ENCODE results near the gene CDC40.

Gene CDC40

DNA sequence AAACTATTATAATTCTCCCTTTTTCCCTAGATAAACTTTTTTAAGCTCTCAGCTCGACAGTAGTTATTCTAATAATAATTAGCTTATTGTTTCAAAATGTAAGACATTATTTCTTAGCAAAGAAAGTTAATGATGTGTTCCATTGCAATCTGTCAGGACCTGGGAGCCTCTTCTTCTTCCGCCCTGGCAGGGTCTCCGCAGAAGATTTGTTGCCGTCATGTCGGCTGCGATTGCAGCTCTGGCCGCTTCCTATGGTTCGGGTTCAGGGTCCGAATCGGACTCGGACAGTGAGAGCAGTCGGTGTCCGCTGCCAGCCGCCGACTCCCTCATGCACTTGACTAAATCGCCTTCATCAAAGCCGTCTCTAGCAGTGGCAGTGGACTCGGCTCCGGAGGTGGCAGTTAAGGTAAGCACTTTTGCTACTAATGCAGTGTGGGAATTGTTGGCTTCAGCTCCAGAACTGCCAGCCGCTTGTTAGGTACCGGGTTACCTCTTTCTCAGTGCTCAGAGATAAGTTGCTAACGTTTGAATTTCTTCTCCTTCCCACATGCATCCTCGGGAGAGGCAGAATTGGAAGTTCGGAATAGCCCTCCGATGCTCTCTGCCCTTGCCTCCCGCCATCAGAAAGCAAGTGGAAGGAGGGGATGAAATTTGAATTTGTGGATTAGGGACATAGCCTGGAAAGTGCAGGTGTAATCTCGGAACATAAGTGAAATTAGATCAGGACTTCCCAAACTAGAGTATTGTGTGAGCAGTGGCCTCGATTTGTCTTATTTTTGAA lies at the start of gene CDC40:
TSS of gene CDC40 (plus strand) at position 200 of the 781 bp plus-strand sequence. CDS start at position 218, 18 bp downstream.
- no peak for DNase-seq (ENCODE audit: low spot score)

DNA sequence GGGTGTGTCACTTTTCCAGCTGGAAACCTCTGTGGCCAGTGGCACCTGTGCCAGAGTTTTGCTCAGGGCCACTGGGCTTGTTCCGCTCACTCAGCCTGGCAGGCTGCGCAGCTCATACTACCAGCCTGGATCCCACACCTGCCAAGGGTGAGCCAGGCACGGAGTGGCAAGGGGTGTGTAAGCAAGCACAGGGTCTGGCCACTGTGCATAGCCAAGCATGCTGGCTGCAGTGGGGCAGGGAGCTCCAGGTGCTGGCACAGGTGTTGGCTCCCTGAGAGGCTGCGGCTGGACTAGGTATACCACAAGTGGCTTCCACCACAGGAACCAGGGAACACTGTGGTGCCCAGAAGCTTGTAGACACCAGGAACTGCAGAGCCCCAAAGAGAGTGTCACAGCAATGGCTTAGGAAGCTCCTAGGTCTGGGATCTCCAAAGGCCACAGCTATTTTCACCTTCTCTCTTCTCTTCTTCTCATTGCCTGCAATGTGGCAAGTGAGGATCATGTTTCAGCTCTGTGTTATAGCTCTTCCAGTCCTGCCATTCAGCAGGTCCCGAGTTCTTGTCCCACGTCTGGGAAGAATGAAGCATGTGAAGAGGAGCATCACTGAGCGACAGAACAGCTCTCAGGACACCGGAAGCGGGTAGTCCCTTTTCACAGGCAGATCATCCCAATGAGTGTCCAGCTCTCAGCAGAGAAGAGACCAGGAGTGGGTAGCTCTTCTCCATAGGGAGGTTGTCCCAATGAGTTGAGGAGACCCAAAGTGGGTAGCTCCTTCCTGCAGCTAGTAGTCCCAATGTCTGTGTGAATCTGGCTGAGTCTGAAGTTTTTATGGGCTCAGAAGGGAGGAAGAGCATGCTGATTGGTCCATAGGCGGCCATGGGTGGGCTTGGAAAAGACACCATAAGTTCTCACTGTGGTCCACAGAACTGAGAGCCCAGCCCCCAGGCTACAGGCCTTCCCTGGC lies 42.0 kb upstream of the CDC40 start:
- DNase-seq (ENCODE audit: low spot score) = no peak

DNA sequence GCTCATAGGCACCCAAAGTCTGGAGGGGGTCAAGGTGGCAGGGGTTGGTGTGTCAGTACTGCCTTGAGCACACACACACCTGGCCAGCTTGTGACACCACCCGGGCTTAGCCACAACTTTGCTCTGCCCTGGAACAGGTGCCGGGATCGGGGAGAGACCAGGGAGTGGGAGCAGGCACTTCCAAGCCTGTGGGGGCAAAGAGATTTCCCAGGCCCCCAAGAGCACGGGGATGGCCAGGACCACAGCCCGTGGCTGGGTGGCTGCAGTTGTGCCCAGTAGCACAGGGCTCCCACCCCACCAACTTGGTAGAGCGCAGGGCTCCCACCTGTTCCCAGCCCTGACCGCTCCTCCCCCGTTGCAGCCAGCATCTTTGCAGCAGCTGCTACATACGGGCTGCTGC lies 41.2 kb upstream of the CDC40 start:
- no peak for DNase-seq (ENCODE audit: low spot score)

DNA sequence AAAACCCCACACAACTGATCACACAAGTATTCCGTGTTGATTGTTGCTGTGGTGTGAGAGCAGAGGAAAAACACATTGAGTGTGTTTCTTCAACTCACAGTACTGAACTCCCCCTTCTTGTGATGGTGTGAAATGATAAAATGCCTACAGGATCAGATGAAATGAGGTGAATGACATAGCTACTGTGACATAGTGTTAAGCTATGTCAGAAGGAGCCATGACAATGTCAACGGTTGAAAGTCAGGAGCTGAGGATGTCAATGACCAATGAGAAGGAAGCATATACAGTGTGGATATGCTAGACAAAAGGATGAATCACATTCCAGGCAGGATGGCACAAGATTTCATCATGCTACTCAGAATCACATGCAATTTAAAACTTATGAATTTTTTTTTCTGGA lies 39.6 kb upstream of the CDC40 start:
- no peak for DNase-seq (ENCODE audit: low spot score)

DNA sequence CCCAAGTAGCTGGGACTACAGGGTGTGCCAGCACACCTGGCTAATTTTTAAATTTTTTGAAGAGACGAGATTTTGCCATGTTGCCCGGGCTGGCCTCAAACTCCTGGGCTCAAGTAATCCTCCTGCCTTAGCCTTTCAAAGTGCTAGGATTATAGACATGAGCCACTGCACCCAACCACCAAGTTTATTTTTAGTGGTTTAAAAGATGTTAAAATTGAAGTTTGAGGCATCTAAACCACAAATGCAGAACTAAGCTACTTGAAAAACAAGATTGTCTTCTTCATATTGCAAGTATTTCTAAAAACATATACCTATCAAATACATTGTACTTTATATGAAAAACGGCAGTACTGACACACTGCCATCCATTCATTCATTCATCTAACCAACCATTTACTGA lies 32.4 kb upstream of the CDC40 start:
- no peak for DNase-seq (ENCODE audit: low spot score)

DNA sequence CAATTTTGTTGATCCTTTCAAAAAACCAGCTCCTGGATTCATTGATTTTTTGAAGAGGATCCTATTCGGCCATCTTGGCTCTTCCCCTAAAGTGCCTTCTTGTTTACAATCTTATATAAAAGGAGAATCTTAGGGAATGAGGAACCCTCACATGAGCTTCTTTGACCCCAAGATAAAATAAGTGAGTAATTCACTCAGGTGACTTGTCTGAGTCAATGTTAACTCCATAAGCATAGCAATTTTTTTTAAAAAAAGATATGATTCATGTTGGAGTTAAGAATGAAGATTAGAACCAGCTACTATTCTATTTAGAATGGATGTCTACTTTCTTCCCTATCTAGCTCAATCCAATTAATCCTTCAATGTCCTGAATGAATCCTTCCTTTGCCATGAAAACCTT lies 21.7 kb upstream of the CDC40 start:
- DNase-seq (ENCODE audit: low spot score) = no peak

DNA sequence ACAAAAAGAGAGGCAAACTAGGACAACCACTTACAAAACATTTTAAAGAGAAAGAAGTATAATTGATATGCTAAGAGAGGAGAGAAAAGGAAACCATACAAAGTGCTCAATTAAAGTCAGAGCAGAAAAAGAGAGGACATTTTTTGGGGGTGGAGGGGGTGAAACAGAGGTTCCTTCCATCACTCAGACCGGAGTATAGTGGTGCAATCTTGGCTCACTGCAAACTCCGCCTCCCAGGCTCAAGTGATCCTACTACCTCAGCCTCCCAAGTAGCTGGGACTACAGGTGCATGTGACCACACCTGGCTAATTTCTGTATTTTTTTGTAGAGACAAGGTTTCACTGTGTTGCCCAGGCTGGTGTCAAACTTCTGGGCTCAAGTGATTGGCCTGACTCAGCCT lies 10.1 kb upstream of the CDC40 start:
- DNase-seq (ENCODE audit: low spot score) = no peak

DNA sequence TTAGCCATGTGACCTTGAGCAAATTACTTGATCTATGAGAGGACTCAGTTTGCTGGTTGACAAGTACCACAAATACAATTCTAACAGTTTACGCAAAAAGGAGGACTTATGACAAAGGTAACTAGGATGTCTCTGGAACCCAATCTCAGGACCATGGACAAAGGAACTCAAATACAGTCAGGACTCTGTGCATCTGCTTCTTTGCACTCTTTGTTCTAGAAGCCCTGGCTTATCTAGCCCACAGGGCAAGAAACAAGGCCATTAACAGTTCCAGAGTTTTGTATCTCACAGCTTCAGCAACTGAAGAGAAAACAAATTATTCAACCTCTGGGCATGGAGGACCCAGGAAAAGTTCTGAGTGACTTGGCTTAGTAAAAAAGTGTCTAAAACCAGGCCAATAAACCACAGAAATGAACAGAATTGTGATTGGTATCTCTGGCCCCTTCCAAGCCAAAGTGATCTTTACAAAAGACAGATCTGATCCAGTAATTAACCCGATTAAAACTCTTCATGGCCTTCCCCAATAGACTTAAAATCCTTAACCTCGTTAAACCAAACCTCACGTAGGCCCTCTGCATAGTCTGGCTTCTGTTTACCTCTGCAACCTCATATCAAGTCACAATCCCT lies 6.6 kb upstream of the CDC40 start:
- no peak for DNase-seq (ENCODE audit: low spot score)

DNA sequence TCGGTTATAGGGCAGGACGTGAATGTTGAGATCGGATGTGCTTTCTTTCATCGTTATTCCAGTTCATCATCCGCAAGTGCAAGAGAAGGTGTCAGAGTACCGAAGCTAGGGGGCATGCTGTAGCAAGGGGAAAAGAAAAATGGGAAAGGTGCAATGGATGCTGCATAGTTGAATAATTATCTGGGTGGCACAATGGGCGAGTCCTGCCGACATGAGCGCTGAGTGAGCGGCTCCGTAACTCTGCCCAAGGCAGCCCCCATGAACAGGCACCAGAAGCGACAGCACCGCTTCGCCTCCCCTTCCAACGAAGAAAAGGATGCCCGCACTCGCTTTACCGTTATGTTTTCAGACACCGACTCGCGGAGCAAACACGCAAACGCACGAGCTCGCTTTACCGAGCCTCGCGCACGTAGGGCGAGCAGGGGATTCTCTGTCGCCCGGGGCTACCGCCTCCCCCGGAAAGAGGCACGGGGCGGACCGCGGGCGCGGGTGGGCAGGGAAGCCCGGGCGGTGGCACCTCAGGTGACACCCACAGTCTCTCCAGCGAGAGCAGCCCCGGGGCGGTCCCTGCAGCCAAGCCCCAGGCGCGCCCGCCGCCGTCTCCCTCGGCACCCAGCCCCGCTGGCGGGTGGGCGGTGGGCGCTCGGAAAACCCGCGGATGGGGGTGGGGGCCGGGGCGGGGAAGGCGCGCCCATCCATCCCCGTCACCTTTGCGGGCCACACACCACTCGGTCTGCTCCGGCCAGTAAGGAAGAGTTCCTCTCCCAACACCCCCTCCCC lies 1.4 kb upstream of the CDC40 start:
- peak; percentile 72 for DNase-seq (ENCODE audit: low spot score)

DNA sequence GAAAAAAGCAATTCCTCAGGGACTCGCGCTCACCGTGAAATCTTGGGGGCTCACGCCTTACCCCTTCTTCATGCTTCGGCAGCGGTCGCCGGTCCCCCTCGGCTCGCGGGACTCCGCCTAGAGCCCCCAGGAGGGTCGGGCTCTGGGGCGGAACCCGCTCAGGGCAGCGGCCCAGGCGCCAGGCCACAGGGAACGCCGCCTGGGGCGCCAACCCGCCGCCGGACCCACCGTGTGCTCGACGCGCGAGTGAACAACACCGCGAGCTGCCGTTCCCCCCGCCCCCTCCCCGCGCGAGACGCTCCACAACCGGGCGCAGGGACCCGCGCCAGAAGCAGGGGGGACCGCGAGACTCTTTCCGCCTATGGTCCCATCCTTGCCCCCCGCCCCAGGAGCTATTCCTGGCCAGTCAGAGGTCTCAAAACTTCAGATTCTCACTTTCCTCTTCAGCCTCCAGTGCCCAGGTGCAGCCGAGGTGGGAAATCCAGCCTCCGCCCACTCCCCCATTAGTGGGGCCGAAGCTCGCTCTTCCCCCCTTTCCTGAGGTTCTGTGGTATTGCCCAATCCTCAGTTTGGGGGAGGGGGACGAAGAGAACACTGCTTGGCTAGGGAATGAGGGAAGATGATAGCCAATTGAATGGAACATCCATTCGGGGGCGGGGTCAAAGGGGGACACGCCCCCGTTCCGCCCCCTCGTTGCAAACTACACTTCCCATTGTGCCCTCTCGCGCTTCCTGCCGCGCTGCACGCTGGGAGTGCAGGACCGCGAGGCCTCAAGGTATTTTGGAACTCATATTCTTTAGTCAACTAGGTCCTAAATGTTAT lies 610 bp upstream of the CDC40 start, which contains the start of gene WASF1:
TSS of gene WASF1 (minus strand) at position 265 of the 822 bp plus-strand sequence. CDS start 52,069 bp downstream, outside the sequence.
- DNase-seq (ENCODE audit: low spot score) = peak; percentile 94

DNA sequence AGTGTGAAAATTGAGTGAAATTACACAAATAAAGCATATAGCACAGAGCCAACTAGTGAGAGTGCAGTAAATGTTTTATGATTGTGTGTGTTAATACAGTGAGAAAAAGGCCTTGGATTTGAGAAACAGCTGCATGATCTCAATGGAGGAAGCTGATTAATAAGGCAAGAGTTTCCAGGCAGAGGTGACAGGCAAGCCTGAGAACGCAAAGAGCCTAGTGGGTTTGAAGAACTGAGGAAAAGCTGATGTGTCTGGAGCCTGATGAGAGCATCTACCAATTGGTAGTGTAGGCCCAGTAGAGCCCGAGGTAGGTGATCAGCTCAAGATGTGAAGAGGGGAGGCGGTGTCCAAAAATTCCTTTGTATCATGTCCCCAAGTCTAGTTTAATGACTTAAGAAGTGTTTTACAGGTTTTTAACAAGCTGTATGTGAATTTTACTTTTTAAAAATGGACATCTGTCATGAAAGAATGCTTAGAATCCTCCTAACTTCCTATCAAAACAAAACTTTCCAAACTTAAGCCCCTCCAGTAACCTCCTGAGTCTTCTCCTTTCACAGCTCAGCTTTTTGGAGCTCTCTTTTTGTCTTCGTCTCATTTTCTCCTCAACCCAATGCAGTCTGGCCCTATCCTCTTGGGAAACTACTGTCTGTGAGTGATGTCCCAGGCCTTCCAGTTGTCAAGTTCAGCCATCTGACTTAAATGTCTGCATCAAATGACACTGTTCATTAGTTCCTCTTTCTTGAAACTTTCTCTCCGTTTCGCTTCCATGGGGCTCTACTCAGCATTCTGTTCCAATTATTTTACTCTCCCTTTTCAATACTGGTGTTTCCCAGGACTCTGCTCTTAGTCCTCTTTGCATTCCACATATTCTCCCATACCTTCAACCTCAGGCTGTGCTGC lies 1.2 kb downstream of the CDC40 start:
- peak; percentile 37 for DNase-seq (ENCODE audit: low spot score)

DNA sequence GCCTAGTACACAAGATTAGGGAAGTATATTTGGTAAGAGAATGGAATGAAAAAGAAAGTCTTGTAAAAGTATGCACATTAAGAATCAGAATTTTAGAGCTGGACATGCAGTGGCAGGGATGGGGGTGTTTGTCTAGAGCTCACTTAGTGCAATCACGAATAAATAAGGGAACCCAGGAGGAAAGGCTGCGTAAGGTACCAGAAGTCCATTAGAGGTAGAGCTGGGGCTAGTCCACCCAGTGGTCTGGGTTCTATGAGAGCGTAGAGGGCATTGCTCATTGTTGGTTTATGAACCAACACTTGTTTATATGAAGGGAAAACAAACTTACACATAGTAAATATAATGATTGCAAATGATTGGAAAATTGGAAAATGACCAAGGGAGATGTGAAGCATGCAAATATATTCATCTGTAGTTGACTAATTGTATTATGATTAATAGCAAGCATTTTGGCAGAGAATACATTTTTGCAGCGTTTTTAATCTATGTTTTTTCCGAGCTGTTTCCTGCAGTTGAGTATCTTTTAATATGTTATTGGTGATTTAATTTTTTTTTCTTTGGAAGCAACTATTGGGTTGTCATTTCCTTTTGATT lies 3.2 kb downstream of the CDC40 start:
- no peak for DNase-seq (ENCODE audit: low spot score)

DNA sequence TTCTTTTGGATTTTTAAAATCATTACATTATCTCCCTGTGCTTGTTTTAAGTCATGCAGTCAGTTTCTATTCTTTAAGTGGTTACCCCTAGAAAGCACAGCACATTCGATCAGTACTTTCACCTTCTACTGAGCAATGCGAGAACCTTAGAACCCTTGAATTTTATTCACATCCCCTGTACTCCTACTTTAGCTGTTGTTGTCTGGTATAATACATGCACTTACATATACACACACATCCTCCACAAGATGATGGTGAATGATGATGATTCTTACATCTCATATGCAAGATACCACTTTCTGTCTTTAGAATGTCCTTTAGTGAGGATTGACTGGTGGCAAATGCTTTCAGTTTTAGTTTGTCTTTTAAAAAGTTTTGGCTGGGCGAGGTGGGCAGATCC lies 5.7 kb downstream of the CDC40 start:
- DNase-seq (ENCODE audit: low spot score) = no peak

DNA sequence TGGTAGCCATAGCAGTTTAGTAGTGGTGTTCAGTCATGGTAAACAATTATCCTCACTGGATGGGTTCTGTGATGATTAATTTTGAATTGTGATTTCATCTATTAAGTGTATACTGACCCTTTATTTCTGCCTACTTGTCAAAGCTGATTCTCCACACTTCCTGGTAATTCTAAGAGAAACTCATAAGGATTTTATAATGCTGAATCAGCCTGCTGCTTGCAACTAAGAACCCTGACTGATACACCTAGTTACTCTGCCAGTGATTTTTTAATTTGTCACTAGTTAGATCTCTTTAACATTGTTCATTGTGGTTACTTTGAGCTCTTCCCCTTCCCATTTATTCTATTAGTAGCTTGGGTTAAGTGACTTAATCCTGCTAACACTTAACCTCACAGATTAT lies 8.6 kb downstream of the CDC40 start:
- no peak for DNase-seq (ENCODE audit: low spot score)

DNA sequence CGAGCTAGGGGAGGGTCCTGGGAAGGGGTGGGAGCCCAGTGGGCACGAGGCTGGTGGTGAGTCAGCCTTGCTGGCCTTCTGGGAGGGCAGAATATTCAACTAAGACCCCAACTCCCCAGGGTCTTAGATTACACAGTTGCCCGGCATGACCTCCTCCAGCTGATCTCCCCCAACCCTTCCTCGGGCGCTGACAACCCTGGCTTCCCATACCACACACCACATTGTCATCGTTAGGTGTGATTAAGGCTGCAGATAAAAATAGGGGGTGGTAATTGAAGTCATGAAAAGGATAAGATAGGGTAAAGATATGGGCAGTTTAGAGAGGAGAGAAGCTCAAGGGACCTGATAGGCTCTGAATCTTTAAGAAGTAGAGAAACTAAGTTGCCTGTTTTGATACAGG lies 10.5 kb downstream of the CDC40 start:
- no peak for DNase-seq (ENCODE audit: low spot score)

DNA sequence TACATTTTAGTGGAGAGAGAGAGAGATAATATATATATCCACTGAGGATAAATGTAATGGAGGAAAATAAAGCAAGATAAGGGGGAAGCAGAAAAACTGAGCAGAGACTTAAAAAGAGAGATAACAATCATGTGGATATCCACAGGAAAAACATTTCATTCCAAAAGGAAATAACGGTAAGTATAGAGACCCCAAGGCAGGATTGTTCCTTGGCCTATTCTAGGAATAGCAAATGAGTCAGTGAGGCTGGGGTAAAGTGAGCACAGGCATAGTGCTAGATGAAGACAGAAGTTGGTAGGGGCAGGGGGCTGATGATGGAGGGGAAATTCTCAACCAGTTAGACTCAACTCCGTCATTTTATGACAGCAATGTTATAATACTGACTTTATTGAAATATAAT lies 11.2 kb downstream of the CDC40 start:
- DNase-seq (ENCODE audit: low spot score) = no peak

DNA sequence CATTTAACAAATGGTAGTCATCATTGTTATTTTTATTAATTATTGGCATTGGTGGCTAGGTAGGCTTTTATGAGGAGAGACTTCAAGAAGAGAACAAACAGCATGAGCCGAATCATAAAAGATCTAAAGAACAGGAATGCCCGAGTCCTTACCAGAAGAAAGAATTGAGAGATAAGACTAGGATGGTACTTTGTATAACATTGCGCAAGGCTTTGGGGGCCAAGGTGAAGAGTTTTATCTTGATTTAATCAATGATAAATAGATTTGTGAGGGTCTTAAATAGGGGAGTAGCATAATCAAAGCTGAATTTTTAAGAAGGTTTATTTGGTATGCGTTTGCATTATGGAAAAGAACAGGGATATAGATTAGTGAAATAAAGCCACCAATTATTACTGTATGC lies 15.4 kb downstream of the CDC40 start:
- DNase-seq (ENCODE audit: low spot score) = no peak

DNA sequence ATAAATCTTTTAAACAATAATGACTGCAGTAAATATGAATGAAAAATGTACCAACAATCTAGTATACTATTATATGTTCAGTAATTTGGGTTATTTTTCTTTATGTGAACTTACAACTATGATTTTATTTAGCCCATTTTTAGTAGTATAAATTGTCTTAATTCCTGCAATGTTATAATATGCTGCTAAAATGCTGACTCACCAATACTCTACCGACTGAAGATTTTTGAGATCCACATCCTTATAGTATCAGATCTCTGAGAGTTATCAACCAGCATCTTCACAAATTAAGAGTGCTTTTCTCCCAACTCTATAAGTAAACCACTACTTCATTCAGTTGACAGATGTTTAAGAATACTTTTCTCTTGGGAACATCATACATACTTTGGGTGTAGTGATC lies 16.6 kb downstream of the CDC40 start:
- DNase-seq (ENCODE audit: low spot score) = no peak

DNA sequence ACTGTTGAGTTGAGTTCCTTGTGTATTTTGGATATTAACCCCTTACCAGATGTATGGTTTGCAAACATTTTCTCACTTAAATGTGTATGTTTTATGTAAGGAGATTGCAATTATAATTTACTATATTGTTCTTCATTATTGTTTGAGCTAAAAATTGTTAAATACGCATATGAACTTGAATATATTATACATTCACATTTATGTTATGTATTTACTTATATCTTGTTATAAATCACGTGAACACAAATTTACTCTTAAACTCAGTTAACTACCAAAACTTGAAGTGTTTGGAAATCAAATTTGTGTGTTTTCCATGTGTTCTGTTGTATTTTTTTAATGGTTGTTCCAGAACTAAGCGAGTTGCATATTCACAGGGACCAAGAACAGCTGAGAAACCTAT lies 18.3 kb downstream of the CDC40 start:
- DNase-seq (ENCODE audit: low spot score) = no peak

All from hematopoietic multipotent progenitor cell treated with erythropoietin and hydrocortisone succinate and interleukin-3 and kit ligand, for 17 days (in vitro differentiated cells).